MM.1S (cell line): ENCODE results near the gene BAIAP2L2.

Experiments
- EZH2phosphoT487 ChIP-seq: fragments of 300-600 bp; sonication (generic); IDR thresholded peaks from 2 replicates; pipeline ENCODE4 v1.6.1; 2018; ENCODE audit warnings: antibody characterized with exemption, low read length
- TF ChIP-seq, protein P1 (sequence below): fragments of 300-600 bp; sonication (generic); IDR thresholded peaks from 2 replicates; pipeline ENCODE4 v1.5.1; 2016; ENCODE audit warnings: antibody characterized with exemption, low read length, mixed read lengths

DNA sequence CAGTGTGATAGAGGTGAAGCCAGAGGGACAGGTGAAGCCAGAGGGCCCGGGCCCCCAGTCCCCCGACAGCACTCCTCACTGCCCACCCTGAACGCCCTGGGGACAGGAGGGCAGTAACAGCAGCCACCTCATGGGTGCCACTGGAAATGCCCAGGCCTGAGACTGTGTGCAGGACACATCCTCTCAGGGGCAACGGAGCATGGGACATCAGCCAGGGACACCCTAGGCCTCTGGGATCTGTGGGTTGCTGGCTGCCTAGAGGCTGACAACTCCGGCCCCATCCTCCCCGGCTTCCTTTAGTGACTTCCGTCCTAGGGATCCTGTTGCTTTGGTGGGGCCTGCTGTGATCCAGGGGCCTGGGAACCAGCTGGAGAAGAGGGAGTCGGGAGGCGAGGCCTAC, 17.4 kb upstream of the BAIAP2L2 start:
- TF ChIP-seq, protein P1, sequence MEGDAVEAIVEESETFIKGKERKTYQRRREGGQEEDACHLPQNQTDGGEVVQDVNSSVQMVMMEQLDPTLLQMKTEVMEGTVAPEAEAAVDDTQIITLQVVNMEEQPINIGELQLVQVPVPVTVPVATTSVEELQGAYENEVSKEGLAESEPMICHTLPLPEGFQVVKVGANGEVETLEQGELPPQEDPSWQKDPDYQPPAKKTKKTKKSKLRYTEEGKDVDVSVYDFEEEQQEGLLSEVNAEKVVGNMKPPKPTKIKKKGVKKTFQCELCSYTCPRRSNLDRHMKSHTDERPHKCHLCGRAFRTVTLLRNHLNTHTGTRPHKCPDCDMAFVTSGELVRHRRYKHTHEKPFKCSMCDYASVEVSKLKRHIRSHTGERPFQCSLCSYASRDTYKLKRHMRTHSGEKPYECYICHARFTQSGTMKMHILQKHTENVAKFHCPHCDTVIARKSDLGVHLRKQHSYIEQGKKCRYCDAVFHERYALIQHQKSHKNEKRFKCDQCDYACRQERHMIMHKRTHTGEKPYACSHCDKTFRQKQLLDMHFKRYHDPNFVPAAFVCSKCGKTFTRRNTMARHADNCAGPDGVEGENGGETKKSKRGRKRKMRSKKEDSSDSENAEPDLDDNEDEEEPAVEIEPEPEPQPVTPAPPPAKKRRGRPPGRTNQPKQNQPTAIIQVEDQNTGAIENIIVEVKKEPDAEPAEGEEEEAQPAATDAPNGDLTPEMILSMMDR = no peak
- TF ChIP-seq EZH2phosphoT487 = no peak
